G401 (cell line): ENCODE results near the gene PNPLA7. TPM values are rescaled to one million over a fixed set of nuclear protein-coding genes. Genes with fewer than 3 reads are reported as not detected.
"Not testable (repeated sequence)": the region's sequence is repeated elsewhere in the genome, so short reads cannot be mapped to it uniquely, and the experiment has no call there.

ENCODE experiments used
- DNase-seq: peaks from one replicate; pipeline ENCODE4 v3.0.0-alpha.2; 2015; ENCODE audit warnings: low spot score
- in situ Hi-C: cut with HindIII; loops from 2 replicates; pipeline ENCODE4 v1.10.0; 2016; ENCODE audit warnings: low sequenced_read_pairs, mixed read lengths
- total RNA-seq: library from RNA; depleted of rRNA; stranded (reverse); fragments of >200 nt; shearing (Covaris generic); gene quantifications from 2 replicates; pipeline ENCODE4 v1.2.3, GENCODE V29; 2014

PNPLA7 gene
- total RNA-seq, 1 experiment from 2014 or later, result not detected

- DNase-seq, result no peak
Observed at GRCh38 chr9:137520614-137521404, 29.4 kb downstream of the PNPLA7 start.

GRCh38 chr9:137519553-137519952 lies 30.6 kb downstream of the PNPLA7 start:
- in situ Hi-C loops, result no loop called here
- DNase-seq, result no peak

More at GRCh38 chr9:137520614-137521404, 29.4 kb downstream of the PNPLA7 start:
- in situ Hi-C loops, result no loop called here

- DNase-seq, in situ Hi-C loops: not testable (repeated sequence)
Observed at GRCh38 chr9:137518661-137519459, 31.3 kb downstream of the PNPLA7 start.

GRCh38 chr9:137516144-137516917 lies 33.9 kb downstream of the PNPLA7 start:
- in situ Hi-C loops, result no loop called here
- no peak for DNase-seq

- in situ Hi-C loops, result no loop called here
Observed at GRCh38 chr9:137515338-137515724, 34.9 kb downstream of the PNPLA7 start.

GRCh38 chr9:137514691-137515337 lies 35.4 kb downstream of the PNPLA7 start:
- no peak for DNase-seq

More at GRCh38 chr9:137515338-137515724, 34.9 kb downstream of the PNPLA7 start:
- no peak for DNase-seq

GRCh38 chr9:137513801-137514570 lies 36.2 kb downstream of the PNPLA7 start:
- DNase-seq, in situ Hi-C loops: not testable (repeated sequence)

More at GRCh38 chr9:137514691-137515337, 35.4 kb downstream of the PNPLA7 start:
- in situ Hi-C loops, result no loop called here

GRCh38 chr9:137513136-137513535 lies 37.1 kb downstream of the PNPLA7 start:
- in situ Hi-C loops, DNase-seq: not testable (repeated sequence)

GRCh38 chr9:137511758-137512463 lies 38.3 kb downstream of the PNPLA7 start:
- DNase-seq, result no peak
- in situ Hi-C loops, result no loop called here

GRCh38 chr9:137511126-137511525 lies 39.1 kb downstream of the PNPLA7 start:
- DNase-seq, in situ Hi-C loops: not testable (repeated sequence)

- in situ Hi-C loops, result no loop called here
- DNase-seq, result no peak
Observed at GRCh38 chr9:137509198-137509597, 41.0 kb downstream of the PNPLA7 start.

GRCh38 chr9:137506702-137507171 lies 43.5 kb downstream of the PNPLA7 start:
- in situ Hi-C loops, result no loop called here
- DNase-seq, result no peak

GRCh38 chr9:137506274-137506673 lies 43.9 kb downstream of the PNPLA7 start:
- in situ Hi-C loops, result no loop called here

GRCh38 chr9:137505421-137506140 lies 44.6 kb downstream of the PNPLA7 start:
- DNase-seq, result no peak
- in situ Hi-C loops, result no loop called here

More at GRCh38 chr9:137506274-137506673, 43.9 kb downstream of the PNPLA7 start:
- no peak for DNase-seq

GRCh38 chr9:137504432-137504777 lies 45.8 kb downstream of the PNPLA7 start:
- in situ Hi-C loops, result no loop called here
- DNase-seq, result no peak

GRCh38 chr9:137502008-137502911 lies 47.9 kb downstream of the PNPLA7 start:
- no peak for DNase-seq
- in situ Hi-C loops, result no loop called here
